MCF 10A (cell line): ENCODE measurements around the gene CTNNA2. TPM values are rescaled to one million over a fixed set of nuclear protein-coding genes. Genes with fewer than 3 reads are reported as not detected.

Source experiments
- BruUV-seq: library from RNA; stranded (reverse); fragments of 400-500 nt; replicated peaks from 2 replicates; lab custom pipeline; 2021; lab: Mats Ljungman, UMichigan
- CTCF ChIA-PET: fragments of 300-600 bp; sonication (Branson Sonifier 250); formaldehyde crosslinking; extraction: SDS; loops from one replicate; lab custom pipeline; 2021; ENCODE audit warnings: antibody characterized with exemption, inconsistent platforms; lab: Yijun Ruan, JAX
- POLR2A ChIA-PET: fragments of 300-600, 350-650 bp; sonication (Branson Sonifier 250); formaldehyde crosslinking; extraction: SDS; loops from one replicate; lab custom pipeline; 2020; ENCODE audit warnings: antibody characterized with exemption, inconsistent platforms; lab: Yijun Ruan, JAX
- DNase-seq: peaks from one replicate; pipeline ENCODE4 v3.0.0-alpha.2; 2018; ENCODE audit not compliant: unreplicated experiment
- H3K27ac Mint-ChIP-seq: one replicate; pipeline ENCODE4 v1.8.0; 2022; ENCODE audit warnings: mild to moderate bottlenecking, low read depth, mixed read lengths; ENCODE audit not compliant: unreplicated experiment
- H3K27me3 Mint-ChIP-seq: one replicate; pipeline ENCODE4 v1.8.0; 2022; ENCODE audit warnings: mixed read lengths; ENCODE audit not compliant: insufficient read depth, unreplicated experiment
- H3K36me3 Mint-ChIP-seq: one replicate; pipeline ENCODE4 v1.8.0; 2022; ENCODE audit warnings: mild to moderate bottlenecking, moderate library complexity, mixed read lengths; ENCODE audit not compliant: insufficient read depth, unreplicated experiment
- H3K4me1 Mint-ChIP-seq: one replicate; pipeline ENCODE4 v1.8.0; 2022; ENCODE audit warnings: mixed read lengths; ENCODE audit not compliant: insufficient read depth, unreplicated experiment
- H3K4me3 Mint-ChIP-seq: one replicate; pipeline ENCODE4 v1.8.0; 2022; ENCODE audit warnings: mild to moderate bottlenecking, moderate library complexity, mixed read lengths; ENCODE audit not compliant: unreplicated experiment
- H3K9me3 Mint-ChIP-seq: one replicate; pipeline ENCODE4 v1.8.0; 2022; ENCODE audit warnings: mixed read lengths; ENCODE audit not compliant: unreplicated experiment
- CTCF ChIP-seq: fragments of 200-600 bp; IDR thresholded peaks from one replicate; pipeline ENCODE4 v1.8.0; 2022; ENCODE audit warnings: antibody characterized with exemption, mild to moderate bottlenecking; ENCODE audit not compliant: unreplicated experiment
- intact Hi-C: fragments of 100-400 bp; cut with micrococcal nuclease; formaldehyde crosslinking; loops from 2 replicates; pipeline ENCODE4 v1.14.1; 2022
- total RNA-seq: library from RNA; stranded (reverse); gene quantifications from 2 replicates; pipeline ENCODE4 v1.2.3, GENCODE V29; 2022

Gene CTNNA2
- total RNA-seq, 1 experiment from 2014 or later, result not detected

- ChIA-PET POLR2A (interaction anchor here (1.2 kb wide), 1 partner anchor 10 kb away, joined by 4 read pairs; no protein-coding TSS in a partner anchor), CTCF (interaction anchor here (0.7 to 1.2 kb wide), 3 partner anchors 20 to 436 kb away, joined by 3 read pairs; no protein-coding TSS in a partner anchor)
- intact Hi-C loops, result no loop called here
- Mint-ChIP-seq H3K4me3 (no peak overlapping the region), H3K36me3 (no peaks in the 10 kb centered on the region), H3K4me1 (no peaks in the 10 kb centered on the region), H3K27me3 (no peaks in the 10 kb centered on the region), H3K9me3 (no peaks in the 10 kb centered on the region), H3K27ac (no peak overlapping the region)
- TF ChIP-seq CTCF, result no peak
- no TSS peak for BruUV-seq
- DNase-seq, result no peak
Observed at GRCh38 chr2:79916285-79916684, 403.4 kb downstream of the CTNNA2 start.

- H3K36me3 Mint-ChIP-seq, result no peaks in the 10 kb centered on the region
- no peaks in the 10 kb centered on the region for H3K4me1 Mint-ChIP-seq
- no peak for DNase-seq
- intact Hi-C loops, result no loop called here
- H3K4me3 Mint-ChIP-seq, result no peak overlapping the region
- no peaks in the 10 kb centered on the region for H3K27me3 Mint-ChIP-seq
- H3K9me3 Mint-ChIP-seq, result no peaks in the 10 kb centered on the region
- no TSS peak for BruUV-seq
- CTCF ChIA-PET, result interaction anchor here (0.5 to 1.5 kb wide), 2 partner anchors 11 to 14 kb away, joined by 3 to 7 read pairs; no protein-coding TSS in a partner anchor
- H3K27ac Mint-ChIP-seq, result no peak overlapping the region
- TF ChIP-seq CTCF, result no peak
- POLR2A ChIA-PET, result interaction anchor here (1.6 kb wide), 1 partner anchor 12 kb away, joined by 6 read pairs; no protein-coding TSS in a partner anchor
Observed at GRCh38 chr2:79920512-79921076, 407.7 kb downstream of the CTNNA2 start.

- Mint-ChIP-seq H3K4me1 (no peaks in the 10 kb centered on the region), H3K36me3 (no peaks in the 10 kb centered on the region), H3K9me3 (peaks cover 5% of the 10 kb centered on the region), H3K4me3 (no peak overlapping the region), H3K27ac (no peak overlapping the region), H3K27me3 (peaks cover 12% of the 10 kb centered on the region)
- BruUV-seq, result no TSS peak
- intact Hi-C loops, result no loop called here
- DNase-seq, result no peak
- ChIA-PET CTCF (no interaction called here), POLR2A (interaction anchor here (1.0 kb wide), 1 partner anchor 10 kb away, joined by 3 read pairs; no protein-coding TSS in a partner anchor)
- TF ChIP-seq CTCF, result no peak
Observed at GRCh38 chr2:79929624-79930023, 416.8 kb downstream of the CTNNA2 start.

GRCh38 chr2:79935046-79935732 is 422.3 kb downstream of the CTNNA2 start:
- H3K9me3 Mint-ChIP-seq, result no peaks in the 10 kb centered on the region
- ChIA-PET CTCF (interaction anchor here (0.7 to 1.6 kb wide), 5 partner anchors 14 to 304 kb away, joined by 3 to 9 read pairs (median 5); no protein-coding TSS in a partner anchor), POLR2A (no interaction called here)
- H3K4me1 Mint-ChIP-seq, result peaks cover 11% of the 10 kb centered on the region
- TF ChIP-seq CTCF, result no peak
- H3K27ac Mint-ChIP-seq, result peak overlapping the region; percentile 42
- H3K4me3 Mint-ChIP-seq, result no peak overlapping the region
- no TSS peak for BruUV-seq
- peaks cover 12% of the 10 kb centered on the region for H3K27me3 Mint-ChIP-seq
- intact Hi-C loops, result loop anchor here (1.0 to 5.0 kb wide), 4 partner anchors 43 to 562 kb away; no protein-coding TSS in a partner anchor
- DNase-seq, result no peak
- H3K36me3 Mint-ChIP-seq, result no peaks in the 10 kb centered on the region
